ENCODE results near the gene SLC25A5. TPM values are rescaled to one million over a fixed set of nuclear protein-coding genes. Genes with fewer than 3 reads are reported as not detected.

The SLC25A5 gene
- total RNA-seq, 1 experiment from 2014 or later = 573 TPM

DNA sequence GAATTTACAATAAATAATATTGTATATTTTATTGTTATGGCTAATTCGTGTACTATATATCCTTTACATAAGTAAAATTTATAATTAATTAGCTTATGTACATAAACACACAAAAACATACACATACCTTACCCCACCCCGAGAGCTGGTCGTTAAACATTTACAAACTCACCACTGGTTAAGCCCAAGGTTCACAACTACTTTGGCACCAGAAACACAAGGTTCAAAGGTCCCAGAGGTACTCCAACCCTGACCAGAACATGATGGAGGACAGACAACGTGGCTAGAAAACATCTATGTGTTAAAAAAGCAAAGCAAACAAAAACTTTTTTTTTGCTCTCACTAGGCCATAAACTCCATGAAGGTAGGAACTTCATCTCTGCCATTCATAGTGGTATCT, 37.7 kb downstream of the SLC25A5 start:
- Mint-ChIP-seq H3K27me3 (ENCODE audit: low read depth) (no peaks in the 10 kb centered on the region; the same call in none of the 2 replicates), H3K36me3 (no peaks in the 10 kb centered on the region), H3K27ac (no peak overlapping the region), H3K9me3 (no peaks in the 10 kb centered on the region), H3K4me3 (no peak overlapping the region), H3K4me1 (peaks cover 2% of the 10 kb centered on the region; the same call in 1 of the 2 replicates)
- ChIA-PET CTCF (no interaction called here), POLR2A (no interaction called here)
- no peak for ATAC-seq
- TF ChIP-seq ZNF416 (CRISPR knock-in tag; IDR thresholded peaks at IDR 0.05) = no peak
- TF ChIP-seq, protein P1, sequence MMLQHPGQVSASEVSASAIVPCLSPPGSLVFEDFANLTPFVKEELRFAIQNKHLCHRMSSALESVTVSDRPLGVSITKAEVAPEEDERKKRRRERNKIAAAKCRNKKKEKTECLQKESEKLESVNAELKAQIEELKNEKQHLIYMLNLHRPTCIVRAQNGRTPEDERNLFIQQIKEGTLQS (CRISPR knock-in tag; conservative IDR thresholded peaks at IDR 0.05) = no peak
- TF ChIP-seq MYBL2 (CRISPR knock-in tag; IDR thresholded peaks at IDR 0.05) = no peak
- TF ChIP-seq, protein P2, sequence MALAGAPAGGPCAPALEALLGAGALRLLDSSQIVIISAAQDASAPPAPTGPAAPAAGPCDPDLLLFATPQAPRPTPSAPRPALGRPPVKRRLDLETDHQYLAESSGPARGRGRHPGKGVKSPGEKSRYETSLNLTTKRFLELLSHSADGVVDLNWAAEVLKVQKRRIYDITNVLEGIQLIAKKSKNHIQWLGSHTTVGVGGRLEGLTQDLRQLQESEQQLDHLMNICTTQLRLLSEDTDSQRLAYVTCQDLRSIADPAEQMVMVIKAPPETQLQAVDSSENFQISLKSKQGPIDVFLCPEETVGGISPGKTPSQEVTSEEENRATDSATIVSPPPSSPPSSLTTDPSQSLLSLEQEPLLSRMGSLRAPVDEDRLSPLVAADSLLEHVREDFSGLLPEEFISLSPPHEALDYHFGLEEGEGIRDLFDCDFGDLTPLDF (CRISPR knock-in tag; IDR thresholded peaks at IDR 0.05) = no peak
- TF ChIP-seq FOXK1 (CRISPR knock-in tag; IDR thresholded peaks at IDR 0.05) = no peak
- TF ChIP-seq GRHL2 (CRISPR knock-in tag; IDR thresholded peaks at IDR 0.05; ENCODE audit: insufficient replicate concordance, severe bottlenecking) = no peak
- TF ChIP-seq, protein P3, sequence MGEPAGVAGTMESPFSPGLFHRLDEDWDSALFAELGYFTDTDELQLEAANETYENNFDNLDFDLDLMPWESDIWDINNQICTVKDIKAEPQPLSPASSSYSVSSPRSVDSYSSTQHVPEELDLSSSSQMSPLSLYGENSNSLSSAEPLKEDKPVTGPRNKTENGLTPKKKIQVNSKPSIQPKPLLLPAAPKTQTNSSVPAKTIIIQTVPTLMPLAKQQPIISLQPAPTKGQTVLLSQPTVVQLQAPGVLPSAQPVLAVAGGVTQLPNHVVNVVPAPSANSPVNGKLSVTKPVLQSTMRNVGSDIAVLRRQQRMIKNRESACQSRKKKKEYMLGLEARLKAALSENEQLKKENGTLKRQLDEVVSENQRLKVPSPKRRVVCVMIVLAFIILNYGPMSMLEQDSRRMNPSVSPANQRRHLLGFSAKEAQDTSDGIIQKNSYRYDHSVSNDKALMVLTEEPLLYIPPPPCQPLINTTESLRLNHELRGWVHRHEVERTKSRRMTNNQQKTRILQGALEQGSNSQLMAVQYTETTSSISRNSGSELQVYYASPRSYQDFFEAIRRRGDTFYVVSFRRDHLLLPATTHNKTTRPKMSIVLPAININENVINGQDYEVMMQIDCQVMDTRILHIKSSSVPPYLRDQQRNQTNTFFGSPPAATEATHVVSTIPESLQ (CRISPR knock-in tag; IDR thresholded peaks at IDR 0.05) = no peak
- TF ChIP-seq, protein P4, sequence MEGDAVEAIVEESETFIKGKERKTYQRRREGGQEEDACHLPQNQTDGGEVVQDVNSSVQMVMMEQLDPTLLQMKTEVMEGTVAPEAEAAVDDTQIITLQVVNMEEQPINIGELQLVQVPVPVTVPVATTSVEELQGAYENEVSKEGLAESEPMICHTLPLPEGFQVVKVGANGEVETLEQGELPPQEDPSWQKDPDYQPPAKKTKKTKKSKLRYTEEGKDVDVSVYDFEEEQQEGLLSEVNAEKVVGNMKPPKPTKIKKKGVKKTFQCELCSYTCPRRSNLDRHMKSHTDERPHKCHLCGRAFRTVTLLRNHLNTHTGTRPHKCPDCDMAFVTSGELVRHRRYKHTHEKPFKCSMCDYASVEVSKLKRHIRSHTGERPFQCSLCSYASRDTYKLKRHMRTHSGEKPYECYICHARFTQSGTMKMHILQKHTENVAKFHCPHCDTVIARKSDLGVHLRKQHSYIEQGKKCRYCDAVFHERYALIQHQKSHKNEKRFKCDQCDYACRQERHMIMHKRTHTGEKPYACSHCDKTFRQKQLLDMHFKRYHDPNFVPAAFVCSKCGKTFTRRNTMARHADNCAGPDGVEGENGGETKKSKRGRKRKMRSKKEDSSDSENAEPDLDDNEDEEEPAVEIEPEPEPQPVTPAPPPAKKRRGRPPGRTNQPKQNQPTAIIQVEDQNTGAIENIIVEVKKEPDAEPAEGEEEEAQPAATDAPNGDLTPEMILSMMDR (IDR thresholded peaks at IDR 0.05) = no peak
- TF ChIP-seq NFYB (CRISPR knock-in tag; conservative IDR thresholded peaks at IDR 0.05; ENCODE audit: low read depth) = no peak
- no peak for DNase-seq (ENCODE audit: low spot score)

DNA sequence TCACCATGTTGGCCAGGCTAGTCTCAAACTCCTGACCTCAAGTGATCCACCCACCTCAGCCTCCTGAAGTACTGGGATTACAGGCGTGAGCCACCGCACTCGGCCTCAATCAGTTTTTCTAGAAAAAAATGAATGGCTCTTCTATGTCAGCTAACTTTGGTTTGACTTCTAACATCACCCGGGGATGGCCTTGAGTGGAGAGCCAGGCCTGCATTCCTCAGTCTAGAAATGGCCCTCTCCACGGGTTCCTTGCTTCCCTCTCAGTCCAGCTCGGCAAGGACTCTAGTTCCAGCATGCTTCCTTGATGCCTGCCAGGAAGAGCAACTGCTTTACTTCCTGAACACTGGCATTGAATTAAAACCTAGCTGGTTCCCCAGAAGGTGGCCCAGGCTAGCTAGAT, 39.0 kb downstream of the SLC25A5 start:
- H3K4me3 Mint-ChIP-seq = no peak overlapping the region
- ChIA-PET POLR2A (no interaction called here), CTCF (interaction anchor here (1.6 to 1.8 kb wide), 2 partner anchors 9 to 24 kb away, joined by 5 to 8 read pairs; no protein-coding TSS in a partner anchor)
- DNase-seq (ENCODE audit: low spot score) (no peak), ATAC-seq (no peak)
- H3K27ac Mint-ChIP-seq = no peak overlapping the region
- H3K4me1 Mint-ChIP-seq = no peaks in the 10 kb centered on the region
- H3K9me3 Mint-ChIP-seq = no peaks in the 10 kb centered on the region
- H3K27me3 Mint-ChIP-seq (ENCODE audit: low read depth) = no peaks in the 10 kb centered on the region
- no peaks in the 10 kb centered on the region for H3K36me3 Mint-ChIP-seq
- TF ChIP-seq, protein P5, sequence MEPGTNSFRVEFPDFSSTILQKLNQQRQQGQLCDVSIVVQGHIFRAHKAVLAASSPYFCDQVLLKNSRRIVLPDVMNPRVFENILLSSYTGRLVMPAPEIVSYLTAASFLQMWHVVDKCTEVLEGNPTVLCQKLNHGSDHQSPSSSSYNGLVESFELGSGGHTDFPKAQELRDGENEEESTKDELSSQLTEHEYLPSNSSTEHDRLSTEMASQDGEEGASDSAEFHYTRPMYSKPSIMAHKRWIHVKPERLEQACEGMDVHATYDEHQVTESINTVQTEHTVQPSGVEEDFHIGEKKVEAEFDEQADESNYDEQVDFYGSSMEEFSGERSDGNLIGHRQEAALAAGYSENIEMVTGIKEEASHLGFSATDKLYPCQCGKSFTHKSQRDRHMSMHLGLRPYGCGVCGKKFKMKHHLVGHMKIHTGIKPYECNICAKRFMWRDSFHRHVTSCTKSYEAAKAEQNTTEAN (CRISPR knock-in tag; IDR thresholded peaks at IDR 0.05) = no peak
- TF ChIP-seq ZNF138 (CRISPR knock-in tag; conservative IDR thresholded peaks at IDR 0.05) (no peak), ZNF396 (CRISPR knock-in tag; IDR thresholded peaks at IDR 0.05; ENCODE audit: borderline replicate concordance) (no peak), FOXJ3 (CRISPR knock-in tag; IDR thresholded peaks at IDR 0.05; ENCODE audit: borderline replicate concordance) (no peak), ZNF423 (CRISPR knock-in tag; IDR thresholded peaks at IDR 0.05) (no peak)
- TF ChIP-seq, protein P6, sequence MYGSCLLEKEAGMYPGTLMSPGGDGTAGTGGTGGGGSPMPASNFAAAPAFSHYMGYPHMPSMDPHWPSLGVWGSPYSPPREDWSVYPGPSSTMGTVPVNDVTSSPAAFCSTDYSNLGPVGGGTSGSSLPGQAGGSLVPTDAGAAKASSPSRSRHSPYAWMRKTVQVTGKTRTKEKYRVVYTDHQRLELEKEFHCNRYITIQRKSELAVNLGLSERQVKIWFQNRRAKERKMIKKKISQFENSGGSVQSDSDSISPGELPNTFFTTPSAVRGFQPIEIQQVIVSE (CRISPR knock-in tag; IDR thresholded peaks at IDR 0.05; ENCODE audit: borderline replicate concordance) = no peak
- TF ChIP-seq, protein P7, sequence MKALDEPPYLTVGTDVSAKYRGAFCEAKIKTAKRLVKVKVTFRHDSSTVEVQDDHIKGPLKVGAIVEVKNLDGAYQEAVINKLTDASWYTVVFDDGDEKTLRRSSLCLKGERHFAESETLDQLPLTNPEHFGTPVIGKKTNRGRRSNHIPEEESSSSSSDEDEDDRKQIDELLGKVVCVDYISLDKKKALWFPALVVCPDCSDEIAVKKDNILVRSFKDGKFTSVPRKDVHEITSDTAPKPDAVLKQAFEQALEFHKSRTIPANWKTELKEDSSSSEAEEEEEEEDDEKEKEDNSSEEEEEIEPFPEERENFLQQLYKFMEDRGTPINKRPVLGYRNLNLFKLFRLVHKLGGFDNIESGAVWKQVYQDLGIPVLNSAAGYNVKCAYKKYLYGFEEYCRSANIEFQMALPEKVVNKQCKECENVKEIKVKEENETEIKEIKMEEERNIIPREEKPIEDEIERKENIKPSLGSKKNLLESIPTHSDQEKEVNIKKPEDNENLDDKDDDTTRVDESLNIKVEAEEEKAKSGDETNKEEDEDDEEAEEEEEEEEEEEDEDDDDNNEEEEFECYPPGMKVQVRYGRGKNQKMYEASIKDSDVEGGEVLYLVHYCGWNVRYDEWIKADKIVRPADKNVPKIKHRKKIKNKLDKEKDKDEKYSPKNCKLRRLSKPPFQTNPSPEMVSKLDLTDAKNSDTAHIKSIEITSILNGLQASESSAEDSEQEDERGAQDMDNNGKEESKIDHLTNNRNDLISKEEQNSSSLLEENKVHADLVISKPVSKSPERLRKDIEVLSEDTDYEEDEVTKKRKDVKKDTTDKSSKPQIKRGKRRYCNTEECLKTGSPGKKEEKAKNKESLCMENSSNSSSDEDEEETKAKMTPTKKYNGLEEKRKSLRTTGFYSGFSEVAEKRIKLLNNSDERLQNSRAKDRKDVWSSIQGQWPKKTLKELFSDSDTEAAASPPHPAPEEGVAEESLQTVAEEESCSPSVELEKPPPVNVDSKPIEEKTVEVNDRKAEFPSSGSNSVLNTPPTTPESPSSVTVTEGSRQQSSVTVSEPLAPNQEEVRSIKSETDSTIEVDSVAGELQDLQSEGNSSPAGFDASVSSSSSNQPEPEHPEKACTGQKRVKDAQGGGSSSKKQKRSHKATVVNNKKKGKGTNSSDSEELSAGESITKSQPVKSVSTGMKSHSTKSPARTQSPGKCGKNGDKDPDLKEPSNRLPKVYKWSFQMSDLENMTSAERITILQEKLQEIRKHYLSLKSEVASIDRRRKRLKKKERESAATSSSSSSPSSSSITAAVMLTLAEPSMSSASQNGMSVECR (CRISPR knock-in tag; IDR thresholded peaks at IDR 0.05; ENCODE audit: borderline replicate concordance) = no peak
- TF ChIP-seq, protein P8, sequence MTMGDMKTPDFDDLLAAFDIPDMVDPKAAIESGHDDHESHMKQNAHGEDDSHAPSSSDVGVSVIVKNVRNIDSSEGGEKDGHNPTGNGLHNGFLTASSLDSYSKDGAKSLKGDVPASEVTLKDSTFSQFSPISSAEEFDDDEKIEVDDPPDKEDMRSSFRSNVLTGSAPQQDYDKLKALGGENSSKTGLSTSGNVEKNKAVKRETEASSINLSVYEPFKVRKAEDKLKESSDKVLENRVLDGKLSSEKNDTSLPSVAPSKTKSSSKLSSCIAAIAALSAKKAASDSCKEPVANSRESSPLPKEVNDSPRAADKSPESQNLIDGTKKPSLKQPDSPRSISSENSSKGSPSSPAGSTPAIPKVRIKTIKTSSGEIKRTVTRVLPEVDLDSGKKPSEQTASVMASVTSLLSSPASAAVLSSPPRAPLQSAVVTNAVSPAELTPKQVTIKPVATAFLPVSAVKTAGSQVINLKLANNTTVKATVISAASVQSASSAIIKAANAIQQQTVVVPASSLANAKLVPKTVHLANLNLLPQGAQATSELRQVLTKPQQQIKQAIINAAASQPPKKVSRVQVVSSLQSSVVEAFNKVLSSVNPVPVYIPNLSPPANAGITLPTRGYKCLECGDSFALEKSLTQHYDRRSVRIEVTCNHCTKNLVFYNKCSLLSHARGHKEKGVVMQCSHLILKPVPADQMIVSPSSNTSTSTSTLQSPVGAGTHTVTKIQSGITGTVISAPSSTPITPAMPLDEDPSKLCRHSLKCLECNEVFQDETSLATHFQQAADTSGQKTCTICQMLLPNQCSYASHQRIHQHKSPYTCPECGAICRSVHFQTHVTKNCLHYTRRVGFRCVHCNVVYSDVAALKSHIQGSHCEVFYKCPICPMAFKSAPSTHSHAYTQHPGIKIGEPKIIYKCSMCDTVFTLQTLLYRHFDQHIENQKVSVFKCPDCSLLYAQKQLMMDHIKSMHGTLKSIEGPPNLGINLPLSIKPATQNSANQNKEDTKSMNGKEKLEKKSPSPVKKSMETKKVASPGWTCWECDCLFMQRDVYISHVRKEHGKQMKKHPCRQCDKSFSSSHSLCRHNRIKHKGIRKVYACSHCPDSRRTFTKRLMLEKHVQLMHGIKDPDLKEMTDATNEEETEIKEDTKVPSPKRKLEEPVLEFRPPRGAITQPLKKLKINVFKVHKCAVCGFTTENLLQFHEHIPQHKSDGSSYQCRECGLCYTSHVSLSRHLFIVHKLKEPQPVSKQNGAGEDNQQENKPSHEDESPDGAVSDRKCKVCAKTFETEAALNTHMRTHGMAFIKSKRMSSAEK (CRISPR knock-in tag; IDR thresholded peaks at IDR 0.05; ENCODE audit: borderline replicate concordance) = no peak
- TF ChIP-seq, protein P9, sequence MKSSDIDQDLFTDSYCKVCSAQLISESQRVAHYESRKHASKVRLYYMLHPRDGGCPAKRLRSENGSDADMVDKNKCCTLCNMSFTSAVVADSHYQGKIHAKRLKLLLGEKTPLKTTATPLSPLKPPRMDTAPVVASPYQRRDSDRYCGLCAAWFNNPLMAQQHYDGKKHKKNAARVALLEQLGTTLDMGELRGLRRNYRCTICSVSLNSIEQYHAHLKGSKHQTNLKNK (CRISPR knock-in tag; IDR thresholded peaks at IDR 0.05) = no peak
